KMS-11 (cell line): ENCODE results near the gene HCAR3.

ENCODE experiments used
- H2AFZ ChIP-seq: fragments of 200-600 bp; sonication (generic); 2 replicates; pipeline ENCODE4 v1.6.1; 2016; ENCODE audit warnings: antibody characterized with exemption, mixed run types, low read depth
- H3K27ac ChIP-seq: fragments of 200-600 bp; sonication (generic); 2 replicates; pipeline ENCODE4 v1.6.1; 2016; ENCODE audit warnings: mild to moderate bottlenecking, mixed run types
- H3K27me3 ChIP-seq: fragments of 200-600 bp; sonication (generic); 2 replicates; pipeline ENCODE4 v1.6.1; 2017; ENCODE audit warnings: mild to moderate bottlenecking, low read depth, mixed run types, moderate library complexity; ENCODE audit not compliant: insufficient read depth
- H3K36me3 ChIP-seq: fragments of 200-600 bp; sonication (generic); 2 replicates; pipeline ENCODE4 v1.6.1; 2017; ENCODE audit warnings: mild to moderate bottlenecking, mixed run types; ENCODE audit not compliant: insufficient read depth
- H3K4me1 ChIP-seq: fragments of 200-600 bp; sonication (generic); 2 replicates; pipeline ENCODE4 v1.6.1; 2016; ENCODE audit warnings: mild to moderate bottlenecking, low read depth, mixed run types; ENCODE audit not compliant: poor library complexity, severe bottlenecking
- H3K4me2 ChIP-seq: fragments of 200-600 bp; sonication (generic); 2 replicates; pipeline ENCODE4 v1.7.0; 2016; ENCODE audit warnings: mild to moderate bottlenecking, mixed run types
- H3K4me3 ChIP-seq: fragments of 200-600 bp; sonication (generic); IDR thresholded peaks from 2 replicates; pipeline ENCODE4 v1.6.1; 2017; ENCODE audit warnings: low read depth, low read length, mixed read lengths; ENCODE audit not compliant: insufficient read depth
- H3K79me2 ChIP-seq: fragments of 200-600 bp; sonication (generic); 2 replicates; pipeline ENCODE4 v1.6.1; 2016; ENCODE audit warnings: low read depth, mixed run types; ENCODE audit not compliant: insufficient read depth
- H3K9ac ChIP-seq: fragments of 200-600 bp; sonication (generic); 2 replicates; pipeline ENCODE4 v1.6.1; 2016; ENCODE audit warnings: mild to moderate bottlenecking, mixed run types
- H4K20me1 ChIP-seq: fragments of 200-600 bp; sonication (generic); 2 replicates; pipeline ENCODE4 v1.6.1; 2016; ENCODE audit warnings: mild to moderate bottlenecking, mixed run types; ENCODE audit not compliant: insufficient read depth
- TF ChIP-seq, protein P1 (sequence below): fragments of 200-600 bp; sonication (generic); conservative IDR thresholded peaks from 2 replicates; pipeline ENCODE4 v1.6.1; 2017; ENCODE audit warnings: low read depth, mild to moderate bottlenecking, antibody characterized with exemption, low read length, moderate library complexity, mixed read lengths

The HCAR3 gene

DNA sequence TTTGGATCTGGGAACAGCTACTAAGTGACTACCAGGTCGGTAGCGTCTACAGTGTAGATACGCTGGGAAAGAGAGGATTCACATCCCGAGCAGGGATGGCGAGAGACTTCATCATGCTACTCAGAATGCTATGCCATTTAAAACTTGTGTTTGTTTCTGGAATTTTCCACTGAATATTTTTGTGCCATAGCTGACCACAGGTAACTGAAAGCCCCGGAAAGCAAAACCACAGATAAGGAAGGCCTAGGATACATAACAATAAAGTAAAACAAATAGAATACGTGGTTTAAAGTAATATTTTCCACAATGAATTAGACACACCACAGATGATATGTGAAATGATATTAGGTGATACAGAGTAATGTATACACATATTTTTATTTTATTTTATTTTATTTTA lies 22.0 kb upstream of the HCAR3 start:
- no peak overlapping the region for H3K4me2 ChIP-seq
- TF ChIP-seq, protein P1, sequence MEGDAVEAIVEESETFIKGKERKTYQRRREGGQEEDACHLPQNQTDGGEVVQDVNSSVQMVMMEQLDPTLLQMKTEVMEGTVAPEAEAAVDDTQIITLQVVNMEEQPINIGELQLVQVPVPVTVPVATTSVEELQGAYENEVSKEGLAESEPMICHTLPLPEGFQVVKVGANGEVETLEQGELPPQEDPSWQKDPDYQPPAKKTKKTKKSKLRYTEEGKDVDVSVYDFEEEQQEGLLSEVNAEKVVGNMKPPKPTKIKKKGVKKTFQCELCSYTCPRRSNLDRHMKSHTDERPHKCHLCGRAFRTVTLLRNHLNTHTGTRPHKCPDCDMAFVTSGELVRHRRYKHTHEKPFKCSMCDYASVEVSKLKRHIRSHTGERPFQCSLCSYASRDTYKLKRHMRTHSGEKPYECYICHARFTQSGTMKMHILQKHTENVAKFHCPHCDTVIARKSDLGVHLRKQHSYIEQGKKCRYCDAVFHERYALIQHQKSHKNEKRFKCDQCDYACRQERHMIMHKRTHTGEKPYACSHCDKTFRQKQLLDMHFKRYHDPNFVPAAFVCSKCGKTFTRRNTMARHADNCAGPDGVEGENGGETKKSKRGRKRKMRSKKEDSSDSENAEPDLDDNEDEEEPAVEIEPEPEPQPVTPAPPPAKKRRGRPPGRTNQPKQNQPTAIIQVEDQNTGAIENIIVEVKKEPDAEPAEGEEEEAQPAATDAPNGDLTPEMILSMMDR: no peak

DNA sequence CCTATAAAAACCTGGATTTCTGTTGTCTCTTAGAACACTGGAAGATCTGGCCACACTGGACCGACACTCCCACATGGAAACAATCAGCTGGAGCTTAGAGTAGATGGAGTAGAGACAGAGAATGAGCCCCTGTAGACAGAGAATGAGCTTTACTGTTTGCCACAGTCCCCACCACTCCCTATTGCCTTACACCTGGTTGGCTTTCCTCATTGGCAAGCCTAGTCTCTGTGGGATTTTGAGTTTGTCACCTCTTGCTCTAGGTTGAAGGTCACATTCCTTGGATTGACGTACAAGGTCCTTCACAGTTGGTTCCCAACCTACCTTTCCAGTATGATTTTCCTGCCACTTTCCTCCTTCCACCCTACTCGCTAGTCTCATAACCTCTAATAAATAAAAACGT lies 16.0 kb upstream of the HCAR3 start:
- Histone ChIP-seq H3K4me2 (no peak overlapping the region), H3K79me2 (no peaks in the 10 kb centered on the region), H2AFZ (no peak overlapping the region), H3K9ac (no peak overlapping the region), H3K27ac (no peak overlapping the region), H3K4me1 (no peaks in the 10 kb centered on the region), H3K36me3 (no peaks in the 10 kb centered on the region), H3K4me3 (no peak overlapping the region), H4K20me1 (no peaks in the 10 kb centered on the region), H3K27me3 (no peaks in the 10 kb centered on the region)
- TF ChIP-seq, protein P1: no peak

More for the DNA sequence above, 22.0 kb upstream of the HCAR3 start:
- no peak overlapping the region for H3K4me3 ChIP-seq
- H3K4me1 ChIP-seq: no peaks in the 10 kb centered on the region
- H2AFZ ChIP-seq: no peak overlapping the region
- no peaks in the 10 kb centered on the region for H3K36me3 ChIP-seq
- no peak overlapping the region for H3K27ac ChIP-seq
- H3K79me2 ChIP-seq: no peaks in the 10 kb centered on the region
- H4K20me1 ChIP-seq: no peaks in the 10 kb centered on the region
- H3K9ac ChIP-seq: no peak overlapping the region
- no peaks in the 10 kb centered on the region for H3K27me3 ChIP-seq

DNA sequence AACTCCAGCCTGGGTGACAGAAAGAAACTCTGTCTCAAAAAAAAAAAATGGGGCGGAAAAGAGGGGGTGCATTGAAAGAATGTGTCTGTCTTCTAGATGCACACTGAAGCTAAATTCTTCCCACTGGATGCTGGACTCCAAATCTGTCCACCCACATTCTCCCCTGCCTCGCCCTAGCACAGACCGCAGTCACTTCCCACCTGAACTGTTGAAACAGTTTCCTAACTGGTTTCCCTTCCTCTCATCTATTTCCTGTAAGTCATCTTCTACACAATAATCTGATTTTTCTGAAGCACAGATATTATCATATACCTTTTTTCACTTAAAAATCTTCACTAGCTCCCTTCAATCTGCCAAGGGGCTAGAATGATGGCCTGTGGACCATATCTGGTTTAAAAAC lies 15.6 kb upstream of the HCAR3 start:
- H3K79me2 ChIP-seq: no peaks in the 10 kb centered on the region
- H3K4me3 ChIP-seq: no peak overlapping the region
- H3K4me2 ChIP-seq: no peak overlapping the region
- no peaks in the 10 kb centered on the region for H3K36me3 ChIP-seq
- H4K20me1 ChIP-seq: no peaks in the 10 kb centered on the region
- H3K4me1 ChIP-seq: no peaks in the 10 kb centered on the region
- no peak overlapping the region for H3K9ac ChIP-seq
- TF ChIP-seq, protein P1: no peak
- H3K27me3 ChIP-seq: no peaks in the 10 kb centered on the region
- no peak overlapping the region for H3K27ac ChIP-seq
- no peak overlapping the region for H2AFZ ChIP-seq

DNA sequence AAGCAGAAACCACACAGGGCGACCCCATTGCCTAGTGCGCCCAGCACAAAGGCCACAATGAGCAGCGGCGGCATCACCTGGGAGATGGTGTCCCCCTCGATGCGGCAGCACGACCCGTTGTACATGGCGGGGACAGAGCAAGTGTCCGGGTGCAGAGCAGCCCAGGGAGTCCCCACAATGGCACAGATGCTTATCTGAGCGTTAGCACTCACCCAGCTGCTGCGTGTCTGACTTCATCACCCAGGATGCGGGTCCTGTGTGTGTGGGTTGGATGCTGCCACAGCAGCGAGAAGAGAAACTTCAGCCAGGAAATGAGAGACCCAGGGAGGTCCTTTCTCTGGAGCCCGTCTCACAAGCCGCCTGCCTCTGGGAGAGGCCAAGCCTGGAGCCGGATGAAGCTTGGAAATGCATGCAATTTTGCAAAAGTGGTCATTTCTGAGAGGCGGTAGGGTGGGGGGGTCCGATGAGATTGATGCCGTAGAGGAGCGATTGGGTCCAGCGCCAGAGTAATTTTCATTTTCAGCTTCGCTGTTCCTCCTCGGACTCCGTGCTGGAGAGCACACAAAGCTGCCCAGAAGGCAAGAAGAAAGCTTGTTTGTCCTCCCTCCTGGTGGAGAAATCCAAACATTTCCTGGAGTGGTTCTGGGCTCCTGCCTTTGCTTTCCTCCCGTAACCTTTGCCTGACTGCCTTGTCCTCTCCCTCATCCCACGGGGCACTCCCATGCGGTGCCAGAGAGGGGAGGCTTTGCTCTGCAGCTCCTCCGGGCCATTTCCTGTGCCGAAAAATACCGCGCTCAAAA lies 13.8 kb upstream of the HCAR3 start, which contains the start of gene HCAR1:
TSS of gene HCAR1 (minus strand) at position 630 of the 800 bp plus-strand sequence. CDS start at position 125, 505 bp downstream.
- H3K27ac ChIP-seq: no peak within 1 kb of the TSS
- H3K9ac ChIP-seq: no peak within 1 kb of the TSS
- no peaks in the 10 kb centered on the region for H3K79me2 ChIP-seq
- no peak within 1 kb of the TSS for H3K4me2 ChIP-seq
- no peaks in the 10 kb centered on the region for H3K4me1 ChIP-seq
- TF ChIP-seq, protein P1: no peak
- H3K27me3 ChIP-seq: no peaks in the 10 kb centered on the region
- H3K4me3 ChIP-seq: no peak within 1 kb of the TSS
- no peaks in the 10 kb centered on the region for H4K20me1 ChIP-seq
- H2AFZ ChIP-seq: no peak within 1 kb of the TSS
- no peaks in the 10 kb centered on the region for H3K36me3 ChIP-seq
